Right atrium auricular region (tissue), 2 donors: ENCODE data around the gene H19. TPM values are rescaled to one million over a fixed set of nuclear protein-coding genes. Genes with fewer than 3 reads are reported as not detected.
A peak's percentile ranks its signal among the peaks of the same experiment; 100 is the strongest.

Experiments used
- DNase-seq: peaks from one replicate; pipeline ENCODE4 v3.0.0-alpha.2; 2019; ENCODE audit warnings: low spot score
- H3K27ac ChIP-seq, 2 donors: fragments of 200-600 bp; sonication (generic); 1 replicate in 1 of 2; 2 replicates in 1 of 2; pipeline ENCODE4 v1.5.1; 2016 to 2019
- H3K27me3 ChIP-seq, 2 donors: fragments of 200-600 bp; sonication (generic); one replicate each; pipeline versions ENCODE4 v1.5.1 to v1.6.0; 2017 to 2019
- H3K36me3 ChIP-seq: fragments of 200-600 bp; sonication (generic); one replicate; pipeline ENCODE4 v1.5.1; 2016
- H3K4me1 ChIP-seq, 2 donors: fragments of 200-600 bp; sonication (generic); one replicate each; pipeline versions ENCODE4 v1.5.1 to v1.6.0; 2017 to 2019
- H3K4me3 ChIP-seq, 2 donors: fragments of 200-600 bp; sonication (generic); 1 replicate in 1 of 2; 2 replicates in 1 of 2; pipeline ENCODE4 v1.5.1; 2017 to 2019; ENCODE audit warnings: mild to moderate bottlenecking in 1 of 2, moderate library complexity in 1 of 2
- H3K9me3 ChIP-seq, 2 donors: fragments of 200-600 bp; sonication (generic); one replicate each; pipeline ENCODE4 v1.5.1; 2019
- total RNA-seq, 2 donors: library from RNA; depleted of rRNA; stranded (reverse); fragments of >200 nt; gene quantifications; one replicate each; pipeline ENCODE4 v1.1.0, GENCODE V29; 2016
- TF ChIP-seq, protein P1 (sequence below), 2 donors: fragments of 200-600 bp; sonication (generic); IDR thresholded peaks; one replicate each; pipeline ENCODE4 v1.5.1; 2019; ENCODE audit warnings: antibody characterized with exemption in 2 of 2

H19 gene
- total RNA-seq, 2 donors from 2014 or later = 449 to 551 TPM

GRCh38 chr11:1990872-1991578, 6.6 kb downstream of the H19 start:
- no peak overlapping the region for H3K27ac ChIP-seq
- no peak overlapping the region for H3K4me3 ChIP-seq
- no peaks in the 10 kb centered on the region for H3K4me1 ChIP-seq
- TF ChIP-seq, protein P1, sequence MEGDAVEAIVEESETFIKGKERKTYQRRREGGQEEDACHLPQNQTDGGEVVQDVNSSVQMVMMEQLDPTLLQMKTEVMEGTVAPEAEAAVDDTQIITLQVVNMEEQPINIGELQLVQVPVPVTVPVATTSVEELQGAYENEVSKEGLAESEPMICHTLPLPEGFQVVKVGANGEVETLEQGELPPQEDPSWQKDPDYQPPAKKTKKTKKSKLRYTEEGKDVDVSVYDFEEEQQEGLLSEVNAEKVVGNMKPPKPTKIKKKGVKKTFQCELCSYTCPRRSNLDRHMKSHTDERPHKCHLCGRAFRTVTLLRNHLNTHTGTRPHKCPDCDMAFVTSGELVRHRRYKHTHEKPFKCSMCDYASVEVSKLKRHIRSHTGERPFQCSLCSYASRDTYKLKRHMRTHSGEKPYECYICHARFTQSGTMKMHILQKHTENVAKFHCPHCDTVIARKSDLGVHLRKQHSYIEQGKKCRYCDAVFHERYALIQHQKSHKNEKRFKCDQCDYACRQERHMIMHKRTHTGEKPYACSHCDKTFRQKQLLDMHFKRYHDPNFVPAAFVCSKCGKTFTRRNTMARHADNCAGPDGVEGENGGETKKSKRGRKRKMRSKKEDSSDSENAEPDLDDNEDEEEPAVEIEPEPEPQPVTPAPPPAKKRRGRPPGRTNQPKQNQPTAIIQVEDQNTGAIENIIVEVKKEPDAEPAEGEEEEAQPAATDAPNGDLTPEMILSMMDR (IDR thresholded peaks at IDR 0.05) = no peak
- H3K36me3 ChIP-seq = no peaks in the 10 kb centered on the region
- no peaks in the 10 kb centered on the region for H3K9me3 ChIP-seq
- H3K27me3 ChIP-seq = no peaks in the 10 kb centered on the region
- no peak for DNase-seq

DNA sequence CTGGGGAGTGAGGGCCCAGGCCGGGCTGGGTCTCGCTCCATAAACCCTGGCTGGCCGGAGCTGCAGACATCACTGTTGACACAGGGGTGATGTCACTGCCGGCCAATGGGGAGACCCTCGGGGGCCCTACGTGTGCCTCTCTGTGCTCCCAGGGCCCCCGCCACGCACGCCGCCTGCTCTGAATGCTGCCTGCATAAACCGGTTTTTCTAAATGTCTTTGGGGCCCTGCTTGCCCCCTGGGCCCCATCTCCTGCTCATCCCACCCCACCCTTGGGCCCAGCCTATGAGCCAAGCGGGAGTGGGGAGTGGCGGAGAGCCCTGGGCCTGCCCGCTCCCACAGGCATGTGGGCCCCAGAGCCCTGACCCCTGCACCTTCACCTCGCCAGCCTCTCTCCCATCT, 7.7 kb downstream of the H19 start:
- Histone ChIP-seq H3K27ac (no peak overlapping the region), H3K27me3 (no peaks in the 10 kb centered on the region), H3K36me3 (no peaks in the 10 kb centered on the region), H3K4me1 (no peaks in the 10 kb centered on the region), H3K9me3 (no peaks in the 10 kb centered on the region), H3K4me3 (no peak overlapping the region)
- DNase-seq = no peak
- TF ChIP-seq, protein P1 (IDR thresholded peaks at IDR 0.05) = no peak

DNA sequence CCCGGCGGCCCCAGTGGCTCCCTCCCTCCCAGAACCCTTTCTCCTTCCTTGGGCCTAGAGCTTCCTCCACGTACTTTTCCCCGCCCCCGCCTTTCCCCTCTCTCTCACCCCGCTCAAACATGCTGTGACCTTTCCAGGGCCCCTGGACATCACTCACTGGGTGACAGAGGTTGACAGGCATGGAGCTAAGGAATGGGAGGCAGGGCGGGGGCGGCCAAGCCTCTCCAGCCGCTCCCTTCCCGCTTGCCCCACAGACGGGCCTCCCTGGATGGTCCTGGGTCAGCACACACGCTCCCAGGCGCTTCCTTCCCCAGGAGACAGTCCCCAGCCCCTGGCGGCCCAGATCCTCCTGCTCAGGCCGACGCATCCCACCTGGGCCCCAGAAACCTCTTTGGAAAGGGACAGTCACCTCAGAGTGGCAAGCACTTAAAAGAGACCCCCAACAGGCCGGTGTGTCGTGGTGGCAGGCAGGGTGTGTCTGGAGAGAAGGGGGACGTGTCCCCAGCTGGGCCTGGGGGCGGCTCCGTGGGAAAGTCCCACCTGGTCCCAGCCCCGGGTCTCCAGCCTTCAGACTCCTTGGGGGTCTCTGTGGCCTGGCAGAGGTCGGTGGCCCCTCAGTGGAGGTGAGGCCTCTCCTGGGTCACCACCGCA, 8.8 kb downstream of the H19 start:
- Histone ChIP-seq H3K4me3 (no peak overlapping the region), H3K27me3 (no peaks in the 10 kb centered on the region), H3K9me3 (no peaks in the 10 kb centered on the region), H3K36me3 (no peaks in the 10 kb centered on the region), H3K27ac (no peak overlapping the region), H3K4me1 (no peaks in the 10 kb centered on the region)
- TF ChIP-seq, protein P1 (IDR thresholded peaks at IDR 0.05) = no peak
- peak; percentile 16 for DNase-seq

DNA sequence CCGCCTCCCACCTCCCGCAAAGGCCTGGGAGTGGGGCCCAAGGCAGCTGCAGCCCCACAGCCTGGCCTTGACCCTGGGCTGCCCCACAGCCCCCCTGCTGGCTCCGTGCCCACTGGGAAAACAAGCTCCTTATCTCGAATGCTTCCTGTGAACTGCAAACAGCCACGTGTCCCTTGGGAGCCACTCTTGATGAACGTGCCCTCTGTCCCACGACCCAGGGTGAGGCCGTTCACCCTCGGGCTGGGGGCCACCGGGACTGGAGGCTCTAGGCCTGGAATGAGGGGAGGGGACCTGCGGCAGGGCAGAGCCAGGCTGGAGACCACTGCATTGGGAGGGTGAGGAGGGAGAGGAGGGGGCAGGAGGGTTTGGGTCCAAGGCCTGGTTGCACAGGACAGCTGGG, 9.5 kb downstream of the H19 start:
- Histone ChIP-seq H3K27ac (no peak overlapping the region), H3K9me3 (no peaks in the 10 kb centered on the region), H3K36me3 (no peaks in the 10 kb centered on the region), H3K4me1 (no peaks in the 10 kb centered on the region), H3K4me3 (no peak overlapping the region), H3K27me3 (no peaks in the 10 kb centered on the region)
- DNase-seq = no peak
- TF ChIP-seq, protein P1 (IDR thresholded peaks at IDR 0.05) = no peak

DNA sequence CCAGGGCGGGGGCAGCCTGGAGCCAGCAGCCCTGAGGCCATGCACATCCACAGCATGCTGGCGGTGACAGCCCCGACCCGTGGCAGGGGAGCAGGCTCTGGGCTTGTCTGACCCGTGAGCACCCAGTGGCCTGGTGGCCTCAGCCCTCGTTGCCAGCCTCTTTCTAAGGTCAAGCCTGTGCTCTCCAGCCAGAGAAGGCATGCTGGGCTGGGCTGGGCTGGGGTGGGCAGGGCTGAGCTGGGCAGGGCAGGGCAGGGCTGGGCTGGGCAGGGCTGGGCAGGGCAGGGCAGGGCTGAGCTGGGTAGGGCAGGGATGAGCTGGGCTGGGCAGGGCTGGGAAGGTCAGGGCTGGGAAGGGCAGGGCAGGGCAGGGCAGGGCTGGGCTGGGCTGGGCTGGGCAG, 10.6 kb downstream of the H19 start:
- no peak overlapping the region for H3K4me3 ChIP-seq
- TF ChIP-seq, protein P1 (IDR thresholded peaks at IDR 0.05) = no peak
- H3K27ac ChIP-seq = no peak overlapping the region
- no peak for DNase-seq
- no peaks in the 10 kb centered on the region for H3K9me3 ChIP-seq
- H3K36me3 ChIP-seq = no peaks in the 10 kb centered on the region
- no peaks in the 10 kb centered on the region for H3K27me3 ChIP-seq
- no peaks in the 10 kb centered on the region for H3K4me1 ChIP-seq
